Omental fat pad (tissue), 4 donors: Measurements from ENCODE around the gene PKD2L1. TPM values are rescaled to one million over a fixed set of nuclear protein-coding genes. Genes with fewer than 3 reads are reported as not detected.

Experiments used
- ATAC-seq: fragments of 150-250 bp; one replicate; pipeline ENCODE4 v1.9.1; 2016; ENCODE audit warnings: mild to moderate bottlenecking, moderate library complexity; ENCODE audit not compliant: low FRiP score
- DNase-seq: peaks from one replicate; pipeline ENCODE4 v3.0.0-alpha.2; 2019; ENCODE audit warnings: low spot score
- total RNA-seq, 4 donors: library from RNA; depleted of rRNA; stranded (reverse); fragments of >200 nt; gene quantifications; one replicate each; pipeline ENCODE4 v1.1.0, GENCODE V29; 2016
- TF ChIP-seq, protein P1 (sequence below), 3 donors: fragments of 450-650 bp; IDR thresholded peaks; one replicate each; pipeline ENCODE4 v1.5.1; 2016 to 2017; ENCODE audit warnings: antibody characterized with exemption in 3 of 3, mild to moderate bottlenecking in 3 of 3, moderate library complexity in 2 of 3

Gene PKD2L1
- total RNA-seq, 4 donors from 2014 or later: 0.24 to 0.37 TPM; not detected in 2

DNA sequence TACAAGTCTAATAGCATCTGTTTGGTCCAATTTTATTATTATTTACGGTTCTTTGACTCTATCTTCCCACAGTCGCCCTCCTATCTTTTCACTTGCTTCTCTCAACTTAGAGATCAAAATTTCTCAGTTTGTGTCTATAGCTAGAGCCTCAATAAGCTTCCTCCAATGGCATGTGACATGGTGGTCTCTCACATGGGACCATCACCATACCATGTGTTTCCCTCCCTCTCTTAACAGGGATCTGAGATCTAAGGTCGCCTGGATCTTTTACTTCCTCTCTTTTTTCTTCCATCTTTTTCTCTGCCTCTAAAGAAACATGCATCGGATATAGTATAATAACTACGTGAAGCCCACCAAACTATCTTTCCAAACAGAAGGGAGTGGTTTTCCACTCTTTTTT, 1.8 kb downstream of the PKD2L1 start:
- no peak for DNase-seq
- no peak for ATAC-seq
- TF ChIP-seq, protein P1, sequence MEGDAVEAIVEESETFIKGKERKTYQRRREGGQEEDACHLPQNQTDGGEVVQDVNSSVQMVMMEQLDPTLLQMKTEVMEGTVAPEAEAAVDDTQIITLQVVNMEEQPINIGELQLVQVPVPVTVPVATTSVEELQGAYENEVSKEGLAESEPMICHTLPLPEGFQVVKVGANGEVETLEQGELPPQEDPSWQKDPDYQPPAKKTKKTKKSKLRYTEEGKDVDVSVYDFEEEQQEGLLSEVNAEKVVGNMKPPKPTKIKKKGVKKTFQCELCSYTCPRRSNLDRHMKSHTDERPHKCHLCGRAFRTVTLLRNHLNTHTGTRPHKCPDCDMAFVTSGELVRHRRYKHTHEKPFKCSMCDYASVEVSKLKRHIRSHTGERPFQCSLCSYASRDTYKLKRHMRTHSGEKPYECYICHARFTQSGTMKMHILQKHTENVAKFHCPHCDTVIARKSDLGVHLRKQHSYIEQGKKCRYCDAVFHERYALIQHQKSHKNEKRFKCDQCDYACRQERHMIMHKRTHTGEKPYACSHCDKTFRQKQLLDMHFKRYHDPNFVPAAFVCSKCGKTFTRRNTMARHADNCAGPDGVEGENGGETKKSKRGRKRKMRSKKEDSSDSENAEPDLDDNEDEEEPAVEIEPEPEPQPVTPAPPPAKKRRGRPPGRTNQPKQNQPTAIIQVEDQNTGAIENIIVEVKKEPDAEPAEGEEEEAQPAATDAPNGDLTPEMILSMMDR (IDR thresholded peaks at IDR 0.05): no peak

DNA sequence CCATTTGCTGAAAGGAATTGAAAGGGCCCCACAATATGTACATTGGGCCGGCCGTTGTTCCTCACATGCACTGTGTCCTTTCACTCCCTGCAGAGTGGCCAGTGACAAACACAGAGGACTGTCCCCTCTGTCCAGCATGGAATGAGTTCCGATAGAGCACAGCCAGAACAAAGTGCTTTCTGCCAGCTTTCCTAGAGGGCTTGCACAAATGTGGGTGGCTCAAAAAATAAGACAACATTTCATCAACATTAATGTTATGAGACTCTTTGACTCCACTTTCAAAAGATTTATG, 2.4 kb downstream of the PKD2L1 start:
- no peak for DNase-seq
- TF ChIP-seq, protein P1 (IDR thresholded peaks at IDR 0.05): no peak
- ATAC-seq: no peak

DNA sequence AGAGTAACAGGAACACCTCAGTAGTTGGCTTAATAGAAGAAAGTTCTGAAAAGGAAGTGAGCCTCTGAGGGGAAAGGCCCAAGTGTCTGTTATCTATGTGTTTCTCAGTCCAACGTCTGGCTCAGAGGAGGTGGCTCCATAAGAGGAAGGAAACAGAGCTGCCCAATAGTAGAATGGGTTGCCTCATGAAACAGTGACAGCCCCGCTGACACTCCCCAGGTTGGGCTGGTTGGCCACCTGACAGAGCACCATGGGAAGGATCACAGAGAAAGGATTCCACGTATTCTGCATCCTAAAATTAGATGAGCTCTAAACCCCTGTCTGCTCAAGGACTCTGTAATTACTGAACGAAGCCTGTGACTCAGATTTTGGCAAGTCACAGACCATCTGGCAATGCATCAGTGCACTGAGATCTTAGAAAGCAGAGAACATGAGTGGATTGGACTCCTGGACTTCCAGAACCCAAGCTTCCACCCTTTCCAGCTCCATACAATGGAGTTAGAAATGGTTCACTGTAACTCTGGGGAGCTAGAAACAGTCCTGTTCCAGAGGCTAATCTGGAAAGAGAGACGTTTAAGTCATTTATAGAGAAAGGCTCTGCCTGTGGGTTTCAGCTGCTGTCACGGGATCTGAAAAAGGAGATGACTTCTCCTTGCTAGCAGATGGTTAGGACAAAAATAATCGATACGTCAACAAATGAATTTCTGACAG, 2.9 kb downstream of the PKD2L1 start:
- TF ChIP-seq, protein P1 (IDR thresholded peaks at IDR 0.05): no peak
- no peak for ATAC-seq
- DNase-seq: no peak

DNA sequence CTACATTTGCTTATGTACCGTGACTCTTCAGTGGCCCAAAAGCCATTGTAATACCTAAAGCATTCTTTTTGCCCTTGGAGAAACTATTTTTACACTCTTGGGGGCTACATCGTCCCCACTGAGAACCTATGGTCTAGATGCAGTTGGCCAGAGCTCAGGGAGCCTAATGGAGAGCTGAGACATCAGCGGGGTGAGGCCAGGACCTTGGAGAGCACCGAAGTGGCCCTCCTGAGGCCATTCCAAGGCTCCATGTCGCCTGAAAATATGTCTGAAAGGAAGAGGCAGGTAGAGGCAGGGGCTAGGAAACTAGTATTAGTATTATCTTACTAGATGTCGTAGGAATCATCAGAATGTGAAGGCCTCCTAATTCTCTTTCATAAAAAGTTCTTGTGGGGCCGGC, 4.9 kb downstream of the PKD2L1 start:
- no peak for DNase-seq
- TF ChIP-seq, protein P1 (IDR thresholded peaks at IDR 0.05): no peak

DNA sequence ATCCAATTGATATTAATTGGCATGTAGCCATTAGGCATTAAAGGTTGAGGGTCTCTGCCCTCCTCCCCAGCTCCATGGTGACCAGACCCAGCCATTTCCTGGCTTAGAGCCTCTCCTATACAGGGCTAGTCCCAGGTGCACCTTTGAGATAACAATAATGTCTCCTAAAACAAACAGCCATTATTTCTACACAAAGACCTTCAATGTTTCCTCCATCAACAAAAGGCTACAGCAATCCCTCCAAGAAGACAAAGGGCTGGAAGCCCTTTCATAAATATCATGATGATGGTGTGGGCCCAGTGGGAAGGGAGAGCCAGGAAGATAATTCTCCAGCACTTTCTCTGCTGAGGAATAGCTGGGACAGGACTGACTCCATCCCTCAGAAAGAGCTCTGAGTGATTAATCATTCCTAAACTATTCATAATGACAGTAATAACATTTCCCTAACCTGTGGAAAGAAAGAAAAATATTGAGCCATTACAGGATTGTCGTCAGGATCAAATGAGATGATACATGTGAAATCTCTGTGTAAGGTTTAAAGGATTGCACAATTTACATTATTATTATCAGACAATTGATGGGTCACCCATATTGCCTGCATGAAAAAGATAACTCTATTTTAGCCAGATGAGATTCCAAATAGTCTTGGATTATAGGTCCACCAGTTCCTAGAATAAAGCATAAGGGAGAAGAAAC, 10.2 kb downstream of the PKD2L1 start:
- DNase-seq: no peak
- no peak for ATAC-seq
- TF ChIP-seq, protein P1 (IDR thresholded peaks at IDR 0.05): no peak

More for the DNA sequence above, 4.9 kb downstream of the PKD2L1 start:
- ATAC-seq: no peak

DNA sequence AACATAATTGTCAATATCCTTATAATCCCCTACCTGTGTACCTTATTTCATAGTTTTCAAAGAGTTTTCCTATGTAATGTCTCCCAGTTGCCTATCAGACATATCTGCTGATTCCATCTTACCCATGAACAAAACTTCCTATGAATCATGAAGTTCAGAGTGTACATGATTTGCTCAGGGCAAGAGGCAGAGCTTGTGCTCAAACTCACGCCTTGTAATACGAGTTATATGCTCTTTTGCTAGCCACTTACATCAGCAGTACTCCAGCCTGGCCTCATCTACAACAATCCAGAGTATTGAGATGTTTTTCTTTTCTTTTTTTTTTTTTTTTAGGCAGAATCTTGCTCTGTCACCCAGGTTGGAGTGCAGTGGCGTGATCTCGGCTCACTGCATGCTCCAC, 11.8 kb downstream of the PKD2L1 start:
- ATAC-seq: no peak
- TF ChIP-seq, protein P1 (IDR thresholded peaks at IDR 0.05): no peak
- DNase-seq: no peak

DNA sequence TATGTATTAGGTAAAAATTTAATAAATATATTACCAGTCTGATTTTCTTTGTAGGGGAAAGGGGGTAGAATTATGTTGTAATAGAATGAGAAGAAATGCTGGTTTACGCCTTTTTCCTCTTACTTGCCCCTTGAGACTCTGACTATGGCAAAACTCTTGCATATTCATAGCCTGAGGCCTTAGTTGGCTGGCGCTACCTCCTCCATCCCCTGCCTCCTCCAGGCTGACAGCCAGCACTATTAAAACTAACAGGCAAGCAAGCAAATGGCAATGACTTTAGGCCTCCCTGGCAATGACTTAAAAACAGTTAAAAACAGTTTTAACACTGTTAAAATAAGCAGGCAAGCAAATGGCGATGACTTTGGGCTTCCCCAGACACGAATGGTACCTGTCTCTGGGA, 14.4 kb downstream of the PKD2L1 start:
- TF ChIP-seq, protein P1 (IDR thresholded peaks at IDR 0.05): no peak
- DNase-seq: no peak
- ATAC-seq: no peak
